ENCODE results near the gene CRX. TPM values are rescaled to one million over a fixed set of nuclear protein-coding genes. Genes with fewer than 3 reads are reported as not detected.
A peak's percentile ranks its signal among the peaks of the same experiment; 100 is the strongest.
"Not testable (repeated sequence)": the region's sequence is repeated elsewhere in the genome, so short reads cannot be mapped to it uniquely, and the experiment has no call there.

CRX gene
- total RNA-seq, 2 donors from 2014 or later, result not detected

GRCh38 chr19:47842941-47843340 is 21.2 kb downstream of the CRX start:
- Histone ChIP-seq H3K27me3 (no peaks in the 10 kb centered on the region), H3K9me3 (no peaks in the 10 kb centered on the region), H3K27ac (no peak overlapping the region), H3K36me3 (no peaks in the 10 kb centered on the region), H3K4me3 (no peak overlapping the region), H3K4me1 (no peaks in the 10 kb centered on the region)
- TF ChIP-seq, protein P1, sequence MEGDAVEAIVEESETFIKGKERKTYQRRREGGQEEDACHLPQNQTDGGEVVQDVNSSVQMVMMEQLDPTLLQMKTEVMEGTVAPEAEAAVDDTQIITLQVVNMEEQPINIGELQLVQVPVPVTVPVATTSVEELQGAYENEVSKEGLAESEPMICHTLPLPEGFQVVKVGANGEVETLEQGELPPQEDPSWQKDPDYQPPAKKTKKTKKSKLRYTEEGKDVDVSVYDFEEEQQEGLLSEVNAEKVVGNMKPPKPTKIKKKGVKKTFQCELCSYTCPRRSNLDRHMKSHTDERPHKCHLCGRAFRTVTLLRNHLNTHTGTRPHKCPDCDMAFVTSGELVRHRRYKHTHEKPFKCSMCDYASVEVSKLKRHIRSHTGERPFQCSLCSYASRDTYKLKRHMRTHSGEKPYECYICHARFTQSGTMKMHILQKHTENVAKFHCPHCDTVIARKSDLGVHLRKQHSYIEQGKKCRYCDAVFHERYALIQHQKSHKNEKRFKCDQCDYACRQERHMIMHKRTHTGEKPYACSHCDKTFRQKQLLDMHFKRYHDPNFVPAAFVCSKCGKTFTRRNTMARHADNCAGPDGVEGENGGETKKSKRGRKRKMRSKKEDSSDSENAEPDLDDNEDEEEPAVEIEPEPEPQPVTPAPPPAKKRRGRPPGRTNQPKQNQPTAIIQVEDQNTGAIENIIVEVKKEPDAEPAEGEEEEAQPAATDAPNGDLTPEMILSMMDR (IDR thresholded peaks at IDR 0.05), result no peak
- DNase-seq (ENCODE audit: low spot score), result no peak

- no peak for DNase-seq (ENCODE audit: low spot score)
- Histone ChIP-seq H3K9me3 (no peaks in the 10 kb centered on the region), H3K27ac (no peak overlapping the region), H3K4me3 (no peak overlapping the region), H3K4me1 (peaks cover 0 to 3% of the 10 kb centered on the region in 2 donors), H3K36me3 (no peaks in the 10 kb centered on the region), H3K27me3 (no peaks in the 10 kb centered on the region)
- TF ChIP-seq, protein P1 (IDR thresholded peaks at IDR 0.05), result no peak
Observed at GRCh38 chr19:47848425-47848822, 26.7 kb downstream of the CRX start.

DNA sequence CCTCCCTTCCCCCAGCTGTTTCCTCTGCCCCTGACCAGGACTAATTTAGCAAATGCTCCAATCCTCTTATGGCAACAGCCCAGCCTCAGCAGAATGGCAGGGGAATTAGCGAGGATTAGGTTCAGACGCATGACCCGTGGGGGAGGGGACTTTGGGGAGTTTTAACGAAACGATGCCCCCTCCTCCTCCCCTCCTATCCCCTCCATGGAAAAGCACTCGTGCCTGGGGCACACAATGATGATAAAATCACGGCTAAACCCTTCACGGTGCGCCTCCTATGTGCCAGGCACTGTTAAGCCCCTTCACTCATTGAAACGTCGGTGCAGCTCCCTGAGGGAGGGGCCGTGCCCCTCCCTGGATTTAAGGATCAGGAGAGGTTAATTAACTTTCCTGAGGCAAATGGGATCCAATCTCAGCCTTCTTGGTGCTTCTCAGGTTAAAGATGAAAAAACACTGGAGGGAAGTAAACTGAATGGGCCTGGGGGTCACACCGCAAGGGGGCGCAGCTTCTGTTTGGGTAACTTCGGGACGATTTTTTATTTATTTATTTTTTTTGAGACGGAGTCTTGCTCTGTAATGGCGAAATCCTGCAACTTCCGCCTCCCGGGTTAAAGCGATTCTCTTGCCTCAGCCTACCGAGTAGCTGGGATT is 27.2 kb downstream of the CRX start:
- Histone ChIP-seq H3K27me3 (no peaks in the 10 kb centered on the region), H3K4me1 (peaks cover 0 to 3% of the 10 kb centered on the region in 2 donors), H3K27ac (no peak overlapping the region), H3K36me3 (no peaks in the 10 kb centered on the region), H3K4me3 (no peak overlapping the region), H3K9me3 (no peaks in the 10 kb centered on the region)
- TF ChIP-seq, protein P1 (IDR thresholded peaks at IDR 0.05), result peak in 1 of 2 donors; percentile 46
- DNase-seq (ENCODE audit: low spot score), result no peak

DNA sequence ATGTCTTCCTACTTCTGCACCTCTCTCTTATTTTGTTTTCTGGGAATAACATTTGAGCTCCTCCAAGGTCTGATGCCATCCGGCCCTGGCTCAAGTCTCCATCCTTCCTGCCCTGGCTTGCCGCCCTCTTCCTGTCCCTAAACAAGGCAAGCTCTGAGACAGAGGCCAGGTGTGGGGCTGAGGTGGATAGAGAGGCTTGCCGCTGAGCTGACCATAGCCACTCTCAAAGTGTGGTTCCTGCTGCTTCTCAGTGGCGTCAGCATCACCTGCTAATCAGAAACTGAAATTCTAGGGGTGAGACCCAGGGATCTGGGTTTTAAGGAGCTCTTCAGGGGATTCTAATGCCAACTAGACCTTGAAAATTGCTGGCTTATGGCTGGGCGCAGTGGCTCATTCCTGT is 31.3 kb downstream of the CRX start:
- H3K4me1 ChIP-seq, result peaks cover 0 to 3% of the 10 kb centered on the region in 2 donors
- no peak overlapping the region for H3K4me3 ChIP-seq
- H3K36me3 ChIP-seq, result no peaks in the 10 kb centered on the region
- no peak overlapping the region for H3K27ac ChIP-seq
- no peaks in the 10 kb centered on the region for H3K9me3 ChIP-seq
- no peak for DNase-seq (ENCODE audit: low spot score)
- H3K27me3 ChIP-seq, result no peaks in the 10 kb centered on the region
- TF ChIP-seq, protein P1 (IDR thresholded peaks at IDR 0.05), result no peak

GRCh38 chr19:47854459-47854858 is 32.7 kb downstream of the CRX start:
- DNase-seq (ENCODE audit: low spot score), result no peak
- Histone ChIP-seq H3K4me1 (no peaks in the 10 kb centered on the region), H3K27ac (no peak overlapping the region), H3K9me3 (no peaks in the 10 kb centered on the region), H3K4me3 (no peak overlapping the region), H3K36me3 (no peaks in the 10 kb centered on the region), H3K27me3 (no peaks in the 10 kb centered on the region)
- TF ChIP-seq, protein P1 (IDR thresholded peaks at IDR 0.05), result no peak

- H3K9me3 ChIP-seq; H3K36me3 ChIP-seq; H3K27me3 ChIP-seq; H3K4me3 ChIP-seq; H3K4me1 ChIP-seq; DNase-seq (ENCODE audit: low spot score); H3K27ac ChIP-seq: not testable (repeated sequence)
Observed at GRCh38 chr19:47858231-47858630, 36.5 kb downstream of the CRX start.

- H3K36me3 ChIP-seq; H3K4me1 ChIP-seq; H3K27ac ChIP-seq; DNase-seq (ENCODE audit: low spot score); H3K4me3 ChIP-seq; H3K27me3 ChIP-seq; H3K9me3 ChIP-seq: not testable (repeated sequence)
Observed at GRCh38 chr19:47858646-47859285, 37.0 kb downstream of the CRX start, which contains the start of gene TPRX2. TSS of gene TPRX2 (plus strand) at chr19:47859235. CDS start at chr19:47859247, 12 bp downstream.

GRCh38 chr19:47859838-47860237 is 38.1 kb downstream of the CRX start:
- DNase-seq (ENCODE audit: low spot score); H3K9me3 ChIP-seq; H3K4me3 ChIP-seq; H3K36me3 ChIP-seq; H3K27ac ChIP-seq; H3K27me3 ChIP-seq; H3K4me1 ChIP-seq: not testable (repeated sequence)

Data from right atrium auricular region (tissue), 2 donors.